Trophoblast cell (in vitro differentiated cells and primary cell): ENCODE results near the gene RNF187.

Experiments used
- DNase-seq, 2 donors: peaks; one replicate each; pipeline ENCODE4 v3.0.0-alpha.2; 2016
- H2AFZ ChIP-seq: 2 replicates; pipeline ENCODE4 v1.6.1; 2013; ENCODE audit warnings: low read length, moderate library complexity, mild to moderate bottlenecking; ENCODE audit not compliant: insufficient read depth, poor library complexity
- H2AK5ac ChIP-seq: 2 replicates; pipeline ENCODE4 v1.6.1; 2013; ENCODE audit warnings: mild to moderate bottlenecking, low read length
- H2BK120ac ChIP-seq: 2 replicates; pipeline ENCODE4 v1.6.1; 2013; ENCODE audit warnings: low read length, mild to moderate bottlenecking, moderate library complexity; ENCODE audit not compliant: insufficient read depth, poor library complexity
- H2BK12ac ChIP-seq: 2 replicates; pipeline ENCODE4 v1.6.1; 2013; ENCODE audit warnings: mild to moderate bottlenecking, low read length, moderate library complexity
- H2BK5ac ChIP-seq: 2 replicates; pipeline ENCODE4 v1.6.1; 2013; ENCODE audit warnings: low read length, low read depth, moderate library complexity, mild to moderate bottlenecking; ENCODE audit not compliant: poor library complexity
- H3K14ac ChIP-seq: 2 replicates; pipeline ENCODE4 v1.6.1; 2013; ENCODE audit warnings: mild to moderate bottlenecking, low read length
- H3K18ac ChIP-seq: 2 replicates; pipeline ENCODE4 v1.6.1; 2013; ENCODE audit warnings: mild to moderate bottlenecking, low read length
- H3K23ac ChIP-seq: 2 replicates; pipeline ENCODE4 v1.6.1; 2013; ENCODE audit warnings: low read length
- H3K27ac ChIP-seq: 2 replicates; pipeline ENCODE4 v1.5.1; 2013; ENCODE audit warnings: low read depth, mild to moderate bottlenecking, inconsistent platforms, low read length, moderate library complexity
- H3K27me3 ChIP-seq: 2 replicates; pipeline ENCODE4 v1.6.1; 2013; ENCODE audit warnings: inconsistent platforms, mild to moderate bottlenecking, low read length, moderate library complexity; ENCODE audit not compliant: insufficient read depth
- H3K36me3 ChIP-seq, 2 experiments: 1 replicate in 1 of 2; 2 replicates in 1 of 2; pipeline ENCODE4 v1.6.1; 2013; ENCODE audit warnings: low read length in 2 of 2, mild to moderate bottlenecking in 2 of 2, moderate library complexity in 1 of 2; ENCODE audit not compliant: insufficient read depth in 2 of 2, control insufficient read depth in 1 of 2
- H3K4ac ChIP-seq: 2 replicates; pipeline ENCODE4 v1.6.1; 2013; ENCODE audit warnings: low read depth, mild to moderate bottlenecking, low read length, moderate library complexity
- H3K4me1 ChIP-seq, 2 experiments: 1 replicate in 1 of 2; 2 replicates in 1 of 2; pipeline ENCODE4 v1.6.1; 2013; ENCODE audit warnings: low read length in 2 of 2, mild to moderate bottlenecking in 2 of 2, moderate library complexity in 1 of 2; ENCODE audit not compliant: insufficient read depth in 2 of 2, control insufficient read depth in 1 of 2
- H3K4me2 ChIP-seq: 2 replicates; pipeline ENCODE4 v1.6.1; 2013; ENCODE audit warnings: inconsistent platforms, mild to moderate bottlenecking, low read length, moderate library complexity
- H3K4me3 ChIP-seq: 2 replicates; pipeline ENCODE4 v1.5.1; 2013; ENCODE audit warnings: mild to moderate bottlenecking, low read depth, low read length, inconsistent platforms
- H3K79me1 ChIP-seq: one replicate; pipeline ENCODE4 v1.6.1; 2013; ENCODE audit warnings: low read length
- H3K79me2 ChIP-seq: 2 replicates; pipeline ENCODE4 v1.6.1; 2013; ENCODE audit warnings: low read length, mild to moderate bottlenecking; ENCODE audit not compliant: control insufficient read depth, insufficient read depth, poor library complexity
- H3K9ac ChIP-seq: 2 replicates; pipeline ENCODE4 v1.6.1; 2013; ENCODE audit warnings: mild to moderate bottlenecking, low read length
- H3K9me3 ChIP-seq: 2 replicates; pipeline ENCODE4 v1.6.1; 2013; ENCODE audit warnings: low read depth, mild to moderate bottlenecking, control low read depth, inconsistent platforms, low read length; ENCODE audit not compliant: insufficient read depth
- H4K12ac ChIP-seq: 2 replicates; pipeline ENCODE4 v1.6.1; 2013; ENCODE audit warnings: low read depth, mild to moderate bottlenecking, low read length, moderate library complexity
- H4K8ac ChIP-seq: 2 replicates; pipeline ENCODE4 v1.6.1; 2013; ENCODE audit warnings: low read depth, mild to moderate bottlenecking, low read length, moderate library complexity
- H4K91ac ChIP-seq: one replicate; pipeline ENCODE4 v1.6.1; 2013; ENCODE audit warnings: low read depth, mild to moderate bottlenecking, low read length, moderate library complexity
- WGBS: extraction: QIAGEN DNeasy Blood & Tissue Kit; methylation state at CpG from one replicate; pipeline ENCODE4 v1.1.7; 2013; ENCODE audit warnings: missing lambda C conversion rate; ENCODE audit not compliant: insufficient read length, insufficient coverage; ENCODE audit errors: extremely low coverage; 5-methylcytosine and 5-hydroxymethylcytosine counted together

RNF187 gene

GRCh38 chr1:228490120-228491078, 3.2 kb downstream of the RNF187 start:
- H2BK120ac ChIP-seq: no peak overlapping the region
- H4K91ac ChIP-seq: no peak overlapping the region
- DNase-seq: no peak
- H3K4ac ChIP-seq: no peak overlapping the region
- no peaks in the 10 kb centered on the region for H3K27me3 ChIP-seq
- no peak overlapping the region for H2AFZ ChIP-seq
- peak overlapping the region; percentile 2 for H3K4me3 ChIP-seq
- no peak overlapping the region for H4K8ac ChIP-seq
- no peak overlapping the region for H3K27ac ChIP-seq
- no peak overlapping the region for H2AK5ac ChIP-seq
- no peak overlapping the region for H2BK5ac ChIP-seq
- no peak overlapping the region for H3K9ac ChIP-seq
- no peak overlapping the region for H3K4me2 ChIP-seq
- H3K14ac ChIP-seq: no peak overlapping the region
- no peak overlapping the region for H3K23ac ChIP-seq
- H3K79me2 ChIP-seq: peaks cover 14% of the 10 kb centered on the region
- peaks cover 6% of the 10 kb centered on the region in 2 experiments for H3K4me1 ChIP-seq
- H3K9me3 ChIP-seq: peaks cover 4% of the 10 kb centered on the region
- peaks cover 43 to 44% of the 10 kb centered on the region in 2 experiments for H3K36me3 ChIP-seq
- H3K18ac ChIP-seq: peak overlapping the region; percentile 18
- no peak overlapping the region for H4K12ac ChIP-seq
- no peak overlapping the region for H2BK12ac ChIP-seq
- WGBS: no CpG with 5 or more reads among the region's 6 CpGs
- peaks cover 10% of the 10 kb centered on the region for H3K79me1 ChIP-seq

- Histone ChIP-seq H4K12ac (no peak overlapping the region), H3K23ac (no peak overlapping the region), H3K27me3 (no peaks in the 10 kb centered on the region), H2BK12ac (no peak overlapping the region), H3K14ac (no peak overlapping the region), H3K18ac (no peak overlapping the region), H2AK5ac (no peak overlapping the region), H3K9me3 (peaks cover 2% of the 10 kb centered on the region), H3K4me3 (no peak overlapping the region), H4K91ac (no peak overlapping the region), H3K79me2 (peaks cover 1% of the 10 kb centered on the region), H3K4me2 (no peak overlapping the region), H2BK120ac (no peak overlapping the region), H3K4me1 (peaks cover under 1% of the 10 kb centered on the region in 2 experiments), H3K4ac (no peak overlapping the region), H3K79me1 (no peaks in the 10 kb centered on the region), H3K36me3 (peaks cover 44 to 45% of the 10 kb centered on the region in 2 experiments), H2AFZ (no peak overlapping the region), H3K27ac (no peak overlapping the region), H4K8ac (no peak overlapping the region), H3K9ac (no peak overlapping the region), H2BK5ac (no peak overlapping the region)
- WGBS: no CpG with 5 or more reads among the region's 28 CpGs
- no peak for DNase-seq
These were observed 6.2 kb downstream of the RNF187 start for GRCh38 chr1:228493141-228494043.

GRCh38 chr1:228494044-228494353, 6.8 kb downstream of the RNF187 start:
- Histone ChIP-seq H3K79me2 (no peaks in the 10 kb centered on the region), H3K4me1 (no peaks in the 10 kb centered on the region), H3K36me3 (peaks cover 44 to 45% of the 10 kb centered on the region in 2 experiments), H2AFZ (no peak overlapping the region), H4K12ac (no peak overlapping the region), H4K91ac (no peak overlapping the region), H2BK12ac (no peak overlapping the region), H3K79me1 (no peaks in the 10 kb centered on the region), H3K27me3 (no peaks in the 10 kb centered on the region), H3K4me3 (peak overlapping the region; percentile 16), H2AK5ac (no peak overlapping the region), H3K14ac (no peak overlapping the region), H3K18ac (no peak overlapping the region), H3K9me3 (peaks cover 2% of the 10 kb centered on the region), H4K8ac (no peak overlapping the region), H2BK120ac (no peak overlapping the region), H3K4ac (no peak overlapping the region), H3K27ac (no peak overlapping the region), H3K23ac (no peak overlapping the region), H3K4me2 (no peak overlapping the region), H2BK5ac (no peak overlapping the region), H3K9ac (no peak overlapping the region)
- no CpG with 5 or more reads among the region's 9 CpGs for WGBS
- DNase-seq: no peak

GRCh38 chr1:228494391-228494790, 7.2 kb downstream of the RNF187 start:
- DNase-seq: no peak

More at GRCh38 chr1:228494391-228494790, 7.2 kb downstream of the RNF187 start:
- H3K9ac ChIP-seq: no peak overlapping the region
- no peak overlapping the region for H2BK5ac ChIP-seq
- H4K91ac ChIP-seq: no peak overlapping the region
- no peak overlapping the region for H2AFZ ChIP-seq
- H3K79me2 ChIP-seq: no peaks in the 10 kb centered on the region
- no peak overlapping the region for H3K18ac ChIP-seq
- H2BK120ac ChIP-seq: no peak overlapping the region
- no peak overlapping the region for H2AK5ac ChIP-seq
- no peaks in the 10 kb centered on the region for H3K27me3 ChIP-seq
- H4K8ac ChIP-seq: no peak overlapping the region
- H2BK12ac ChIP-seq: no peak overlapping the region
- H4K12ac ChIP-seq: no peak overlapping the region
- H3K4ac ChIP-seq: no peak overlapping the region
- peaks cover 2% of the 10 kb centered on the region for H3K9me3 ChIP-seq
- H3K36me3 ChIP-seq: peaks cover 42 to 45% of the 10 kb centered on the region in 2 experiments
- H3K79me1 ChIP-seq: no peaks in the 10 kb centered on the region
- H3K27ac ChIP-seq: no peak overlapping the region
- WGBS: no CpG with 5 or more reads among the region's 7 CpGs
- no peak overlapping the region for H3K4me2 ChIP-seq
- H3K4me1 ChIP-seq: no peaks in the 10 kb centered on the region
- no peak overlapping the region for H3K14ac ChIP-seq
- H3K4me3 ChIP-seq: no peak overlapping the region
- H3K23ac ChIP-seq: no peak overlapping the region
